H1 (cell line): Measurements from ENCODE around the gene PDGFA.

Experiments
- CTBP2 ChIP-seq: IDR thresholded peaks from 2 replicates; pipeline ENCODE4 v1.7.0; 2011; ENCODE audit warnings: borderline replicate concordance, mild to moderate bottlenecking, moderate library complexity, mixed read lengths, low read length; ENCODE audit not compliant: insufficient read depth, insufficient read length
- CTCF ChIP-seq, 3 experiments: IDR thresholded peaks; 1 replicate in 2 of 3; 2 replicates in 1 of 3; pipeline versions ENCODE4 v1.5.1 to v1.6.1; 2011; ENCODE audit warnings: low read length in 3 of 3, mild to moderate bottlenecking in 3 of 3, inconsistent platforms in 2 of 3, low read depth in 1 of 3, moderate library complexity in 1 of 3; ENCODE audit not compliant: insufficient read depth in 1 of 3; ENCODE audit errors: control extremely low read depth in 1 of 3
- EZH2 ChIP-seq: fragments of 200-600 bp; sonication (generic); IDR thresholded peaks from 2 replicates; pipeline ENCODE4 v1.7.1; 2012; ENCODE audit warnings: low read depth, mild to moderate bottlenecking, moderate library complexity, low read length, inconsistent platforms; ENCODE audit not compliant: severe bottlenecking
- RFX5 ChIP-seq: IDR thresholded peaks from 2 replicates; pipeline ENCODE4 v1.6.1; 2011; ENCODE audit warnings: low read depth, low read length, improper control_type of control experiment, borderline replicate concordance
- TAF1 ChIP-seq: IDR thresholded peaks from 2 replicates; pipeline ENCODE4 v1.6.1; 2011; ENCODE audit warnings: mild to moderate bottlenecking, low read depth, low read length

GRCh38 chr7:540997-541396 is 21.4 kb upstream of the PDGFA start:
- TF ChIP-seq RFX5 (no peak), CTBP2 (no peak), TAF1 (no peak), CTCF (IDR thresholded peaks at IDR 0.05; ENCODE audit: control extremely low read depth in 1 of 3, insufficient read depth in 1 of 3, low read depth in 1 of 3, low read length in 3 of 3) (no peak), EZH2 (no peak)
